Endometrium (tissue), 2 donors: ENCODE results near the gene FAM221A.
"Not testable (repeated sequence)": the region's sequence is repeated elsewhere in the genome, so short reads cannot be mapped to it uniquely, and the experiment has no call there.

Experiments used
- FAIRE-seq: peaks from 2 replicates; lab custom pipeline; 2012; peaks lifted over from hg19 to GRCh38; lab: Jason Lieb, UNC
- donor health status: control.
- donor health status: control.

Gene FAM221A

GRCh38 chr7:23709081-23709750 lies 29.2 kb downstream of the FAM221A start:
- no peak for FAIRE-seq

DNA sequence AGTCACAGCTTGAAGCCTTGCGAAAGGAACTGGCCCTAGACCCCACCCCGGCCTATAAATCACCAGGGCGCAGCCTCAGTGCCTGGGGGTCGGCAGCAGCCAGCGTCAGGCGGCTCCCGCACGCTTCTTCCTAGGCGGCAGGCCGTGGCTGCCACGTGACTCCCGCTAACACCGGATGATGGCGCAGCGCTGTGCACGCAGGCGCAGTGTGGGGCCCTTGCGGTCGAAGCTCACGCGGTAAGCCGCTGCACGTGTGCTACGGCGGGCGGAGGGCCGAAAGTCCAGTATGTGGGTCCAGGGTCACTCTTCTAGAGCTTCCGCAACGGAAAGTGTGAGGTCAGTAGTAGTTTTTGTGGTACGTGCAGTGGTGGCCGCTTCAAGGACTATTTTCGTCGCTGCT lies 30.0 kb downstream of the FAM221A start, which contains the start of gene STK31:
TSS of gene STK31 (plus strand) at position 220 of the 400 bp plus-strand sequence. CDS start at position 287, 67 bp downstream.
- no peak for FAIRE-seq

- FAIRE-seq: peak; percentile 93
Observed at GRCh38 chr7:23712368-23713284, 32.6 kb downstream of the FAM221A start.

DNA sequence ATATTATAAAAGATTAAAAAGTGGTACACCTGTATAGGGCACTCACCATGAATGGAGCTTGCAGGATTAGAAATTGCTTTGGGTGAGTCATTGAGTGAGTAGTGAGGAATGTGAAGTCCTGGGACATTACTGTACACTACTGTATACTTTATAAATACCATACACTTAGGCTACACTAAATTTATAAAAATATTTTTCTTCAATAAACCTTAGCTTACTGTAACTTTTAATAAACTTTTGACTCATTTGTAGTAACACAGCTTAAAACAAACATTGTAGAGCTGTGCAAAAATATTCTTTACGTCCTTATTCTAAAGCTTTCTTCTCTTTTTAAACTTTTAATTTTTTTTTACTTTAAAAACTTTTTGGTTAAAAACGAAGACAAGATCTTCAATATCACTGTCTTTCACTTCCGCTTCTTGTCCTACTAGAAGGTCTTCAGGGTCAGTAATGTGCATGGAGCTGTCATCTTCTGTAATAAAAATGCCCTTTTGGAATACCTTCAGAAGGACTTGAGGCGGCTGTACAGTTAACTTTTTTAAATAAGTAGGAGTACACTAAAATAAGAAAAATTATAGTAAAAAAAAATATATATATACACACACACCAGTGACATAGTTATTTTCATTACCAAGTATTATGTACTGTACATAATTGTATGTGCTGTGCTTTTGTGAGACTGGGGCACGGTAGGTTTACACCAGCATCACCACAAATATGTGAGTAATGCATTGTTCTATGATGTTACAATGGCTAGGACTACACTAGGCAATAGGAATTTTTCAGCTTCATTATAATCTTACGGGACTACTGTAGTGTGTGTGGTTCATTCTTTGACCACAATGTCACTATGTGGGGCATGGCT lies 33.5 kb downstream of the FAM221A start:
- no peak for FAIRE-seq

DNA sequence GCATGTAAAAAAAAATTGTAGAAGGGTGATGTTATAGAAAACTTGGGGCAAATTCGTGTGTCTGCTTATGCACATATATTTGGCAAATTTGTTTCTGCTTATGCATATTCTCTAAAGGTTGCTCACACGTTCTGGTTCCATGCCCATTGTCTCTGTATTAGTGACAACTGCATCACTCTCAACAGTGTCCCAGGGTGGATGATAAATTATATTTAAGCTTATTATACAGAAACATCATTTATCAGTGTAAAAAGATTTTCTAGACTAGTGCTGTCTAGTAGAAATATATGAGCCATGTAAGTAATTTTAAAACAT lies 34.1 kb downstream of the FAM221A start:
- FAIRE-seq: no peak

- no peak for FAIRE-seq
Observed at GRCh38 chr7:23714579-23714978, 34.6 kb downstream of the FAM221A start.

GRCh38 chr7:23715099-23715498 lies 35.1 kb downstream of the FAM221A start:
- no peak for FAIRE-seq

DNA sequence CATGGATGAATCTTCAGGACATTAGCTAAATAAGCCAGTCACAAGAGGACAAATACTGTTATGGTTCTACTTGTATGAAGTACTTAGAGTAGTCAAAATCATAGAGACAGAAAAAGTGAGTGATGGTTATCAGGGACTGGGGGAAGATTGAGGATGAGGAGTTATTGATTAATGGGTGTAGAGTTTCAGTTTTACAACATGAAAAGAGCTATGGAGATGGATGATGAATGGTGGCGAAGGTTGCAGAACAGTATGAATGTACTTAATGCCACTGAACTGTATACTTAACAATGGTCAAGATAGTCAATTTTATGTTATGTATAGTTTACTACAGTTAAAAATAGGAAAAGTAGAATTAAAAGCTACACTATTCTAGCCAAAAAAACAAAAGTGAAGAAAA lies 37.8 kb downstream of the FAM221A start:
- FAIRE-seq: no peak

GRCh38 chr7:23721456-23721855 lies 41.5 kb downstream of the FAM221A start:
- no peak for FAIRE-seq

GRCh38 chr7:23722587-23723216 lies 42.7 kb downstream of the FAM221A start:
- not testable (repeated sequence) for FAIRE-seq

GRCh38 chr7:23724113-23724512 lies 44.1 kb downstream of the FAM221A start:
- not testable (repeated sequence) for FAIRE-seq

- no peak for FAIRE-seq
Observed at GRCh38 chr7:23742051-23742450, 62.1 kb downstream of the FAM221A start.

DNA sequence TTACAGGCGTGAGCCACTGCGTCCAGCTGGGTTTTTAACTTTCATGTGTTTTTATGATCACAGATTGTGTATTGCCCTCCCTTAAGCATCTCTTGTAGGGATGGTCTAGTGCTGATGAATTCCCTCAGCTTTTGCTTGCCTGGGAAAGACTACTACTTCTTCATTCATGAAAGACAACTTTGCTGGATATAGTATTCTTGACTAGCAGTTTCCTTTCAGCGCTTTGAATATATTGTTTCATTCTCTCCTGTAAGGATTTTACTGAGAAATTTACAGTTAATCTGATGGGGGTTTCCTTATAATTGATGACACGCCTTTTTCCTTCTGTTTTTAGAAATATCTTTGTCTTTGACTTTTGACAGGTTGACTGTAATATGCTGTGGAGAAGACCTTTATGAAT lies 63.2 kb downstream of the FAM221A start:
- FAIRE-seq: no peak

GRCh38 chr7:23746629-23747028 lies 66.6 kb downstream of the FAM221A start:
- FAIRE-seq: peak; percentile 26

DNA sequence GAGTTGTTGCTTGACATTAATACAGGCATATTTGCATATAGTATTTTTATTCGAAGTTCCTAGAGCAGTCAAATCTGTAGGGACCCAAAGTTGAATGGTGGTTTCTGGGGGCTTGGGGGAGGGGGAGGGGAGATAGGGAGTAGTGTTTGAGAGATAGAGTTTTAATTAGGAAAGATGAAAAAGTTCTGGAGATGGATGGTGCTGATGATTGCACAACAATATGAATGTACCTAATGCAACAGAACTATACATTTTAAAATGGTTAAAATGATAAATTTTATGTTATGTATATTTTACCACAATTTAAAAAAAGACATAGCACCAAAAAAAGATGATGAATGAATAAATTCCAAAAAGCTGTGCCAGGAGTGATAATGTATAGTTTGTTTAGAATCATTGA lies 71.9 kb downstream of the FAM221A start:
- FAIRE-seq: no peak
